Esophagus muscularis mucosa (tissue), 3 donors: ENCODE results near the gene GRAMD2A.

ENCODE experiments used
- POLR2A ChIP-seq: fragments of 450-650 bp; IDR thresholded peaks from one replicate; pipeline ENCODE4 v1.6.1; 2017; ENCODE audit warnings: antibody characterized with exemption, moderate library complexity, mild to moderate bottlenecking, low read depth
- TF ChIP-seq, protein P1 (sequence below), 3 experiments: fragments of 200-600 bp in 2 of 3; fragments of 450-650 bp in 1 of 3; sonication (generic) in 2 of 3; IDR thresholded peaks; one replicate each; pipeline ENCODE4 v1.5.1; 2017 to 2019; ENCODE audit warnings: antibody characterized with exemption in 3 of 3, mild to moderate bottlenecking in 2 of 3, moderate library complexity in 1 of 3

DNA sequence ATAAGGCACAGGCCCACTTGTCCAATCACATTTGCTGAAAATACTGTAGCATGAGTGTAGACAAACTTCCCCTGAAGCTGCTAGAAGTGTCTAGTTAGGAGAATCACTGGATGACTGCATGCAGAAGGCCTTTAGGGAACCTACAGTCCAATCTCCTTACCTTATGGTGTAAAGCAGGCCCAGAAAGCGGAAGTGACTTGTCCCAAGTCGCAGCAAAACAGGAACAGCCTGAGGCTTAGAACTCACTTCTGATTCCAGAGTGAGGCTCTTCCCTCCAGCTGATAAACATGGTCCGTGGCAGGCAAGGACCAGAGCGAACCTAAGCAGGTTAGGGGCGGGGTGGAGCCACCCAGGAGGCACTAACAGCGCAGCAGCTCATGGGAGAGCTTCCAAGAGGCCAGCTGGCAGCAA, 2.5 kb downstream of the GRAMD2A start:
- no peak for TF ChIP-seq POLR2A
- TF ChIP-seq, protein P1, sequence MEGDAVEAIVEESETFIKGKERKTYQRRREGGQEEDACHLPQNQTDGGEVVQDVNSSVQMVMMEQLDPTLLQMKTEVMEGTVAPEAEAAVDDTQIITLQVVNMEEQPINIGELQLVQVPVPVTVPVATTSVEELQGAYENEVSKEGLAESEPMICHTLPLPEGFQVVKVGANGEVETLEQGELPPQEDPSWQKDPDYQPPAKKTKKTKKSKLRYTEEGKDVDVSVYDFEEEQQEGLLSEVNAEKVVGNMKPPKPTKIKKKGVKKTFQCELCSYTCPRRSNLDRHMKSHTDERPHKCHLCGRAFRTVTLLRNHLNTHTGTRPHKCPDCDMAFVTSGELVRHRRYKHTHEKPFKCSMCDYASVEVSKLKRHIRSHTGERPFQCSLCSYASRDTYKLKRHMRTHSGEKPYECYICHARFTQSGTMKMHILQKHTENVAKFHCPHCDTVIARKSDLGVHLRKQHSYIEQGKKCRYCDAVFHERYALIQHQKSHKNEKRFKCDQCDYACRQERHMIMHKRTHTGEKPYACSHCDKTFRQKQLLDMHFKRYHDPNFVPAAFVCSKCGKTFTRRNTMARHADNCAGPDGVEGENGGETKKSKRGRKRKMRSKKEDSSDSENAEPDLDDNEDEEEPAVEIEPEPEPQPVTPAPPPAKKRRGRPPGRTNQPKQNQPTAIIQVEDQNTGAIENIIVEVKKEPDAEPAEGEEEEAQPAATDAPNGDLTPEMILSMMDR (IDR thresholded peaks at IDR 0.05) = no peak
